ENCODE measurements around the gene CLEC19A. TPM values are rescaled to one million over a fixed set of nuclear protein-coding genes. Genes with fewer than 3 reads are reported as not detected.

The CLEC19A gene
- total and polyA plus RNA-seq, 9 donors, result 0.08 to 0.19 (median 0.13) TPM; not detected in 4

- Histone ChIP-seq H3K4me3 (ENCODE audit: low read length) (no peak overlapping the region), H3K27me3 (ENCODE audit: control insufficient read depth, insufficient read depth, low read length) (no peaks in the 10 kb centered on the region), H3K4me1 (ENCODE audit: control insufficient read depth, insufficient read depth, low read length) (peaks cover 4% of the 10 kb centered on the region), H3K9me3 (replicated peaks; ENCODE audit: control insufficient read depth, low read depth, low read length) (no peaks in the 10 kb centered on the region), H3K36me3 (ENCODE audit: control insufficient read depth, insufficient read depth, low read length) (no peaks in the 10 kb centered on the region), H3K27ac (ENCODE audit: low read length) (no peak overlapping the region)
- no peak for DNase-seq
- no CpG with 5 or more reads among the region's 2 CpGs for WGBS (ENCODE audit: insufficient coverage)
These were observed 1.9 kb upstream of the CLEC19A start for GRCh38 chr16:19283637-19284036.

- H3K27me3 ChIP-seq (ENCODE audit: control insufficient read depth, insufficient read depth, low read length), result no peaks in the 10 kb centered on the region
- no peaks in the 10 kb centered on the region for H3K36me3 ChIP-seq (ENCODE audit: control insufficient read depth, insufficient read depth, low read length)
- no peak overlapping the region for H3K4me3 ChIP-seq (ENCODE audit: low read length)
- peak; percentile 70 for DNase-seq
- no peak overlapping the region for H3K27ac ChIP-seq (ENCODE audit: low read length)
- 50% methylated on average over 1 of the region's 1 CpG for WGBS (ENCODE audit: insufficient coverage)
- H3K9me3 ChIP-seq (replicated peaks; ENCODE audit: control insufficient read depth, low read depth, low read length), result no peaks in the 10 kb centered on the region
- peaks cover 4% of the 10 kb centered on the region for H3K4me1 ChIP-seq (ENCODE audit: control insufficient read depth, insufficient read depth, low read length)
These were observed 1.3 kb upstream of the CLEC19A start for GRCh38 chr16:19284207-19284606.

- Histone ChIP-seq H3K4me1 (ENCODE audit: control insufficient read depth, insufficient read depth, low read length) (peaks cover 17% of the 10 kb centered on the region), H3K4me3 (ENCODE audit: low read length) (no peak overlapping the region), H3K9me3 (replicated peaks; ENCODE audit: control insufficient read depth, low read depth, low read length) (no peaks in the 10 kb centered on the region), H3K27me3 (ENCODE audit: control insufficient read depth, insufficient read depth, low read length) (peaks cover 2% of the 10 kb centered on the region), H3K36me3 (ENCODE audit: control insufficient read depth, insufficient read depth, low read length) (no peaks in the 10 kb centered on the region), H3K27ac (ENCODE audit: low read length) (no peak overlapping the region)
- no peak for DNase-seq
- no CpG with 5 or more reads among the region's 2 CpGs for WGBS (ENCODE audit: insufficient coverage)
These were observed 1.3 kb downstream of the CLEC19A start for GRCh38 chr16:19286827-19287226.

GRCh38 chr16:19287241-19287640, 1.7 kb downstream of the CLEC19A start:
- no peak for DNase-seq
- no CpG with 5 or more reads among the region's 4 CpGs for WGBS (ENCODE audit: insufficient coverage)
- Histone ChIP-seq H3K27ac (ENCODE audit: low read length) (no peak overlapping the region), H3K27me3 (ENCODE audit: control insufficient read depth, insufficient read depth, low read length) (peaks cover 2% of the 10 kb centered on the region), H3K9me3 (replicated peaks; ENCODE audit: control insufficient read depth, low read depth, low read length) (no peaks in the 10 kb centered on the region), H3K4me1 (ENCODE audit: control insufficient read depth, insufficient read depth, low read length) (peaks cover 17% of the 10 kb centered on the region), H3K36me3 (ENCODE audit: control insufficient read depth, insufficient read depth, low read length) (no peaks in the 10 kb centered on the region), H3K4me3 (ENCODE audit: low read length) (no peak overlapping the region)

- no peak for DNase-seq
- no peak overlapping the region for H3K27ac ChIP-seq (ENCODE audit: low read length)
- H3K36me3 ChIP-seq (ENCODE audit: control insufficient read depth, insufficient read depth, low read length), result no peaks in the 10 kb centered on the region
- no peak overlapping the region for H3K4me3 ChIP-seq (ENCODE audit: low read length)
- peaks cover 2% of the 10 kb centered on the region for H3K27me3 ChIP-seq (ENCODE audit: control insufficient read depth, insufficient read depth, low read length)
- 74% methylated on average over 3 of the region's 7 CpGs for WGBS (ENCODE audit: insufficient coverage)
- peaks cover 14% of the 10 kb centered on the region for H3K4me1 ChIP-seq (ENCODE audit: control insufficient read depth, insufficient read depth, low read length)
- H3K9me3 ChIP-seq (replicated peaks; ENCODE audit: control insufficient read depth, low read depth, low read length), result no peaks in the 10 kb centered on the region
These were observed 3.6 kb downstream of the CLEC19A start for GRCh38 chr16:19288872-19289799.

- Histone ChIP-seq H3K4me3 (ENCODE audit: low read length) (no peak overlapping the region), H3K36me3 (ENCODE audit: control insufficient read depth, insufficient read depth, low read length) (no peaks in the 10 kb centered on the region), H3K27ac (ENCODE audit: low read length) (no peak overlapping the region), H3K27me3 (ENCODE audit: control insufficient read depth, insufficient read depth, low read length) (peaks cover 2% of the 10 kb centered on the region), H3K4me1 (ENCODE audit: control insufficient read depth, insufficient read depth, low read length) (peaks cover 16% of the 10 kb centered on the region), H3K9me3 (replicated peaks; ENCODE audit: control insufficient read depth, low read depth, low read length) (no peaks in the 10 kb centered on the region)
- 23% methylated on average over 6 of the region's 7 CpGs for WGBS (ENCODE audit: insufficient coverage)
- DNase-seq, result peak; percentile 21
These were observed 4.4 kb downstream of the CLEC19A start for GRCh38 chr16:19289811-19290485.

- Histone ChIP-seq H3K27ac (ENCODE audit: low read length) (no peak overlapping the region), H3K4me3 (ENCODE audit: low read length) (no peak overlapping the region), H3K9me3 (replicated peaks; ENCODE audit: control insufficient read depth, low read depth, low read length) (no peaks in the 10 kb centered on the region), H3K36me3 (ENCODE audit: control insufficient read depth, insufficient read depth, low read length) (no peaks in the 10 kb centered on the region), H3K4me1 (ENCODE audit: control insufficient read depth, insufficient read depth, low read length) (peaks cover 16% of the 10 kb centered on the region), H3K27me3 (ENCODE audit: control insufficient read depth, insufficient read depth, low read length) (peaks cover 2% of the 10 kb centered on the region)
- no peak for DNase-seq
- 50% methylated on average over 1 of the region's 2 CpGs for WGBS (ENCODE audit: insufficient coverage)
These were observed 5.3 kb downstream of the CLEC19A start for GRCh38 chr16:19290860-19291259.

- H3K27me3 ChIP-seq (ENCODE audit: control insufficient read depth, insufficient read depth, low read length), result peaks cover 2% of the 10 kb centered on the region
- H3K4me3 ChIP-seq (ENCODE audit: low read length), result no peak overlapping the region
- DNase-seq, result peak; percentile 30
- H3K27ac ChIP-seq (ENCODE audit: low read length), result no peak overlapping the region
- no peaks in the 10 kb centered on the region for H3K36me3 ChIP-seq (ENCODE audit: control insufficient read depth, insufficient read depth, low read length)
- H3K4me1 ChIP-seq (ENCODE audit: control insufficient read depth, insufficient read depth, low read length), result peaks cover 16% of the 10 kb centered on the region
- no peaks in the 10 kb centered on the region for H3K9me3 ChIP-seq (replicated peaks; ENCODE audit: control insufficient read depth, low read depth, low read length)
- WGBS (ENCODE audit: insufficient coverage), result no CpG with 5 or more reads among the region's 4 CpGs
These were observed 5.9 kb downstream of the CLEC19A start for GRCh38 chr16:19291475-19291874.

GRCh38 chr16:19292186-19292585, 6.7 kb downstream of the CLEC19A start:
- Histone ChIP-seq H3K27me3 (ENCODE audit: control insufficient read depth, insufficient read depth, low read length) (peaks cover 2% of the 10 kb centered on the region), H3K4me1 (ENCODE audit: control insufficient read depth, insufficient read depth, low read length) (peaks cover 16% of the 10 kb centered on the region), H3K36me3 (ENCODE audit: control insufficient read depth, insufficient read depth, low read length) (no peaks in the 10 kb centered on the region), H3K27ac (ENCODE audit: low read length) (no peak overlapping the region), H3K4me3 (ENCODE audit: low read length) (no peak overlapping the region), H3K9me3 (replicated peaks; ENCODE audit: control insufficient read depth, low read depth, low read length) (no peaks in the 10 kb centered on the region)
- DNase-seq, result no peak
- WGBS (ENCODE audit: insufficient coverage), result 55% methylated on average over 3 of the region's 5 CpGs

- peak; percentile 86 for DNase-seq
- no peaks in the 10 kb centered on the region for H3K36me3 ChIP-seq (ENCODE audit: control insufficient read depth, insufficient read depth, low read length)
- WGBS (ENCODE audit: insufficient coverage), result 0% methylated on average over 1 of the region's 5 CpGs
- peaks cover 16% of the 10 kb centered on the region for H3K4me1 ChIP-seq (ENCODE audit: control insufficient read depth, insufficient read depth, low read length)
- no peak overlapping the region for H3K4me3 ChIP-seq (ENCODE audit: low read length)
- H3K9me3 ChIP-seq (replicated peaks; ENCODE audit: control insufficient read depth, low read depth, low read length), result no peaks in the 10 kb centered on the region
- H3K27ac ChIP-seq (ENCODE audit: low read length), result no peak overlapping the region
- H3K27me3 ChIP-seq (ENCODE audit: control insufficient read depth, insufficient read depth, low read length), result peaks cover 2% of the 10 kb centered on the region
These were observed 8.7 kb downstream of the CLEC19A start for GRCh38 chr16:19294156-19294649.

Data from muscle of leg (tissue), 11 donors.